Caco-2 (cell line): ENCODE measurements around the gene CACNA1D. TPM values are rescaled to one million over a fixed set of nuclear protein-coding genes. Genes with fewer than 3 reads are reported as not detected.

ENCODE experiments used
- BruUV-seq: library from RNA; stranded (reverse); fragments of 400-500 nt; replicated peaks from 2 replicates; lab custom pipeline; 2021; lab: Mats Ljungman, UMichigan
- CTCF ChIA-PET: fragments of 300-600 bp; sonication (Branson Sonifier 250); formaldehyde crosslinking; loops from one replicate; lab custom pipeline; 2022; ENCODE audit warnings: antibody characterized with exemption; lab: Charles Lee
- POLR2A ChIA-PET: fragments of 300-600 bp; sonication (Branson Sonifier 250); formaldehyde crosslinking; loops from one replicate; lab custom pipeline; 2022; ENCODE audit warnings: antibody characterized with exemption; lab: Charles Lee
- DNase-seq, 2 experiments: peaks; one replicate each; pipeline versions ENCODE4 v3.0.0 to v3.0.0-alpha.2; 2020 to 2022
- H3K27me3 ChIP-seq: replicated peaks from 2 replicates; pipeline ENCODE4 v1.6.0; 2011; ENCODE audit warnings: low read length; ENCODE audit not compliant: control insufficient read depth, insufficient read depth
- H3K36me3 ChIP-seq: 2 replicates; pipeline ENCODE4 v1.5.1; 2011; ENCODE audit warnings: low read length; ENCODE audit not compliant: control insufficient read depth, insufficient read depth
- H3K4me1 ChIP-seq: fragments of 250-450 bp; sonication (Bioruptor Pico); 2 replicates; pipeline ENCODE4 v1.5.1; 2020; ENCODE audit warnings: mild to moderate bottlenecking
- H3K4me3 ChIP-seq: 2 replicates; pipeline ENCODE4 v1.5.1; 2011; ENCODE audit warnings: low read depth, mild to moderate bottlenecking, control low read depth, low read length
- H3K9me3 ChIP-seq: fragments of 250-450 bp; sonication (Bioruptor Pico); 2 replicates; pipeline ENCODE4 v1.5.1; 2020; ENCODE audit warnings: mild to moderate bottlenecking, moderate library complexity
- H3K27ac Mint-ChIP-seq: one replicate; pipeline ENCODE4 v1.8.0; 2022; ENCODE audit warnings: mixed read lengths; ENCODE audit not compliant: unreplicated experiment
- H3K27me3 Mint-ChIP-seq: one replicate; pipeline ENCODE4 v1.8.0; 2022; ENCODE audit warnings: mixed read lengths; ENCODE audit not compliant: insufficient read depth, unreplicated experiment
- H3K36me3 Mint-ChIP-seq: one replicate; pipeline ENCODE4 v1.8.0; 2022; ENCODE audit warnings: mild to moderate bottlenecking, mixed read lengths; ENCODE audit not compliant: insufficient read depth, unreplicated experiment
- H3K4me1 Mint-ChIP-seq: one replicate; pipeline ENCODE4 v1.8.0; 2022; ENCODE audit warnings: low read depth, mixed read lengths; ENCODE audit not compliant: unreplicated experiment
- H3K4me3 Mint-ChIP-seq: one replicate; pipeline ENCODE4 v1.8.0; 2022; ENCODE audit warnings: mild to moderate bottlenecking, moderate library complexity, mixed read lengths; ENCODE audit not compliant: unreplicated experiment
- H3K9me3 Mint-ChIP-seq: one replicate; pipeline ENCODE4 v1.8.0; 2022; ENCODE audit warnings: mixed read lengths; ENCODE audit not compliant: unreplicated experiment
- CTCF ChIP-seq, 2 experiments: fragments of 200-600 bp in 1 of 2; IDR thresholded peaks; 1 replicate in 1 of 2; 2 replicates in 1 of 2; pipeline versions ENCODE4 v1.5.1 to v1.8.0; 2011 to 2022; ENCODE audit warnings: antibody characterized with exemption in 1 of 2, control low read depth in 1 of 2, inconsistent platforms in 1 of 2, low read depth in 1 of 2, low read length in 1 of 2, mild to moderate bottlenecking in 1 of 2, moderate library complexity in 1 of 2; ENCODE audit not compliant: insufficient read depth in 1 of 2, severe bottlenecking in 1 of 2, unreplicated experiment in 1 of 2
- intact Hi-C: fragments of 100-400 bp; cut with micrococcal nuclease; formaldehyde crosslinking; loops from one replicate; pipeline ENCODE4 v1.10.0; 2022; ENCODE audit not compliant: unreplicated experiment
- total RNA-seq: library from RNA; stranded (reverse); gene quantifications from 2 replicates; pipeline ENCODE4 v1.2.3, GENCODE V29; 2022

Gene CACNA1D
- total RNA-seq, 1 experiment from 2014 or later, result 13.3 TPM

- Mint-ChIP-seq H3K4me1 (no peaks in the 10 kb centered on the region), H3K36me3 (no peaks in the 10 kb centered on the region), H3K9me3 (no peaks in the 10 kb centered on the region), H3K27me3 (no peaks in the 10 kb centered on the region), H3K4me3 (no peak overlapping the region), H3K27ac (no peak overlapping the region)
- ChIA-PET CTCF (no interaction called here), POLR2A (no interaction called here)
- TF ChIP-seq CTCF (IDR thresholded peaks at IDR 0.05; ENCODE audit: insufficient read depth in 1 of 2, low read depth in 1 of 2, low read length in 1 of 2, severe bottlenecking in 1 of 2, unreplicated experiment in 1 of 2), result no peak
- H3K4me3 ChIP-seq, result no peak overlapping the region
- H3K36me3 ChIP-seq, result no peaks in the 10 kb centered on the region
- H3K9me3 ChIP-seq, result no peaks in the 10 kb centered on the region
- no TSS peak for BruUV-seq
- H3K27me3 ChIP-seq, result no peaks in the 10 kb centered on the region
- intact Hi-C loops, result no loop called here
- DNase-seq, result no peak
- H3K4me1 ChIP-seq, result no peaks in the 10 kb centered on the region
Observed at GRCh38 chr3:53773021-53773436, 278.6 kb downstream of the CACNA1D start.

- Mint-ChIP-seq H3K4me3 (no peak overlapping the region), H3K27me3 (no peaks in the 10 kb centered on the region), H3K36me3 (no peaks in the 10 kb centered on the region), H3K4me1 (no peaks in the 10 kb centered on the region), H3K27ac (no peak overlapping the region), H3K9me3 (no peaks in the 10 kb centered on the region)
- no TSS peak for BruUV-seq
- intact Hi-C loops, result no loop called here
- Histone ChIP-seq H3K4me1 (no peaks in the 10 kb centered on the region), H3K27me3 (no peaks in the 10 kb centered on the region), H3K9me3 (no peaks in the 10 kb centered on the region), H3K36me3 (no peaks in the 10 kb centered on the region), H3K4me3 (no peak overlapping the region)
- no peak for DNase-seq
- POLR2A ChIA-PET, result no interaction called here
- no peak for TF ChIP-seq CTCF (IDR thresholded peaks at IDR 0.05; ENCODE audit: insufficient read depth in 1 of 2, low read depth in 1 of 2, low read length in 1 of 2, severe bottlenecking in 1 of 2, unreplicated experiment in 1 of 2)
- CTCF ChIA-PET, result no interaction called here
Observed at GRCh38 chr3:53773611-53774368, 279.4 kb downstream of the CACNA1D start.

GRCh38 chr3:53774414-53774813 is 280.0 kb downstream of the CACNA1D start:
- POLR2A ChIA-PET, result no interaction called here
- no TSS peak for BruUV-seq

More at GRCh38 chr3:53774414-53774813, 280.0 kb downstream of the CACNA1D start:
- Histone ChIP-seq H3K4me3 (no peak overlapping the region), H3K27me3 (no peaks in the 10 kb centered on the region), H3K9me3 (no peaks in the 10 kb centered on the region), H3K36me3 (no peaks in the 10 kb centered on the region), H3K4me1 (no peaks in the 10 kb centered on the region)
- CTCF ChIA-PET, result no interaction called here
- no peak for TF ChIP-seq CTCF (IDR thresholded peaks at IDR 0.05; ENCODE audit: insufficient read depth in 1 of 2, low read depth in 1 of 2, low read length in 1 of 2, severe bottlenecking in 1 of 2, unreplicated experiment in 1 of 2)
- Mint-ChIP-seq H3K27ac (no peak overlapping the region), H3K27me3 (no peaks in the 10 kb centered on the region), H3K36me3 (no peaks in the 10 kb centered on the region), H3K9me3 (no peaks in the 10 kb centered on the region), H3K4me3 (no peak overlapping the region), H3K4me1 (no peaks in the 10 kb centered on the region)
- no peak for DNase-seq
- intact Hi-C loops, result no loop called here
